ENCODE results near the gene ERAP2. TPM values are rescaled to one million over a fixed set of nuclear protein-coding genes. Genes with fewer than 3 reads are reported as not detected.

Gene ERAP2
- total RNA-seq, 1 experiment from 2014 or later: 4.5 TPM

DNA sequence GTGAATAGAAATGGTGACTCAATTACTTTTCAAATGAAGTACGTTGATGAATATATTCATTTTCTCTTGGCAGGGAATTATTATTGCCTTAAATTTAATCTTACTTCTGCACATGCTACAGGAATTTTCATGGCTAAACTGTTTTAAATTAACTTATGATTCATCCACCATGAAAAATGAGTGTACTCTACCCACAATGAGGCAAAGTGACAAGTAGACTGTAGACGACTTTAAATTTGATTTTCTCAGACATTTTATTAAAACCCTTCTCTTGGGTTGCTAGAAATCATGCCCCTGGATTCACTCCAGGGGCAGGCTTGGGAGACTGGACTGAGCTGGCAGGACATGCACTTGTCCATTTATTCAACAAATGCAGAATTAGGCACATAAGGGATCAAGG lies 23.5 kb upstream of the ERAP2 start:
- Mint-ChIP-seq H3K4me3 (ENCODE audit: unreplicated experiment) (no peak overlapping the region), H3K27ac (ENCODE audit: unreplicated experiment) (no peak overlapping the region), H3K9me3 (ENCODE audit: unreplicated experiment) (no peaks in the 10 kb centered on the region), H3K27me3 (ENCODE audit: insufficient read depth, unreplicated experiment) (peaks cover under 1% of the 10 kb centered on the region), H3K36me3 (ENCODE audit: insufficient read depth, unreplicated experiment) (no peaks in the 10 kb centered on the region), H3K4me1 (ENCODE audit: low read depth, unreplicated experiment) (no peaks in the 10 kb centered on the region)
- ChIA-PET CTCF (no interaction called here), POLR2A (no interaction called here)
- no TSS peak for BruUV-seq (replicated peaks)
- no peak overlapping the region for H3K4me3 ChIP-seq (ENCODE audit: low read depth, low read length)
- intact Hi-C loops (cut with micrococcal nuclease; ENCODE audit: unreplicated experiment): no loop called here
- TF ChIP-seq, protein P1, sequence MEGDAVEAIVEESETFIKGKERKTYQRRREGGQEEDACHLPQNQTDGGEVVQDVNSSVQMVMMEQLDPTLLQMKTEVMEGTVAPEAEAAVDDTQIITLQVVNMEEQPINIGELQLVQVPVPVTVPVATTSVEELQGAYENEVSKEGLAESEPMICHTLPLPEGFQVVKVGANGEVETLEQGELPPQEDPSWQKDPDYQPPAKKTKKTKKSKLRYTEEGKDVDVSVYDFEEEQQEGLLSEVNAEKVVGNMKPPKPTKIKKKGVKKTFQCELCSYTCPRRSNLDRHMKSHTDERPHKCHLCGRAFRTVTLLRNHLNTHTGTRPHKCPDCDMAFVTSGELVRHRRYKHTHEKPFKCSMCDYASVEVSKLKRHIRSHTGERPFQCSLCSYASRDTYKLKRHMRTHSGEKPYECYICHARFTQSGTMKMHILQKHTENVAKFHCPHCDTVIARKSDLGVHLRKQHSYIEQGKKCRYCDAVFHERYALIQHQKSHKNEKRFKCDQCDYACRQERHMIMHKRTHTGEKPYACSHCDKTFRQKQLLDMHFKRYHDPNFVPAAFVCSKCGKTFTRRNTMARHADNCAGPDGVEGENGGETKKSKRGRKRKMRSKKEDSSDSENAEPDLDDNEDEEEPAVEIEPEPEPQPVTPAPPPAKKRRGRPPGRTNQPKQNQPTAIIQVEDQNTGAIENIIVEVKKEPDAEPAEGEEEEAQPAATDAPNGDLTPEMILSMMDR (IDR thresholded peaks at IDR 0.05; ENCODE audit: insufficient read depth in 1 of 2, low read depth in 1 of 2, low read length in 1 of 2, severe bottlenecking in 1 of 2, unreplicated experiment in 1 of 2): no peak
- H3K4me1 ChIP-seq: no peaks in the 10 kb centered on the region
- no peaks in the 10 kb centered on the region for H3K27me3 ChIP-seq (replicated peaks; ENCODE audit: control insufficient read depth, insufficient read depth, low read length)
- H3K36me3 ChIP-seq (ENCODE audit: control insufficient read depth, insufficient read depth, low read length): no peaks in the 10 kb centered on the region
- no peak for DNase-seq
- peaks cover 5% of the 10 kb centered on the region; the same call in 1 of the 2 replicates for H3K9me3 ChIP-seq

DNA sequence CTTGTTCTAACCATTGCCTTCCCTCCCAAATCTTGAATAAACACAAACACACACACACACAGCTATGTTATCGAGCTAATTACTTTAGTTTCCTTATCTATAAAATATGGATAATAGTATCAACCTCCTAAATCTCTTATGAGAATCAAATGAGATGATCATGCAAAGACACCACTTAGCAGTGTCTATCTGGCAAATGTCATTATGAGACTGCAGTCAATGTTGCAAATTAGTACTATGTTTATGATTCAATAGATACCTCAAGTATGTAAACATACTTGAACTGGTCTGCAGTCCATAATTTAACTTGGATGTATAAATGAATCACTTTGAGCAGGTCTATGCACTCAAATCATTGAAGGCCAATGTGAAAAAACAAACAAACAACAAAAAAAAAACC lies 22.2 kb upstream of the ERAP2 start:
- H3K27ac Mint-ChIP-seq (ENCODE audit: unreplicated experiment): no peak overlapping the region
- H3K9me3 Mint-ChIP-seq (ENCODE audit: unreplicated experiment): no peaks in the 10 kb centered on the region
- Histone ChIP-seq H3K4me3 (ENCODE audit: low read depth, low read length) (no peak overlapping the region), H3K9me3 (peaks cover 2% of the 10 kb centered on the region; the same call in 1 of the 2 replicates), H3K27me3 (replicated peaks; ENCODE audit: control insufficient read depth, insufficient read depth, low read length) (no peaks in the 10 kb centered on the region), H3K36me3 (ENCODE audit: control insufficient read depth, insufficient read depth, low read length) (no peaks in the 10 kb centered on the region), H3K4me1 (no peaks in the 10 kb centered on the region)
- no peaks in the 10 kb centered on the region for H3K27me3 Mint-ChIP-seq (ENCODE audit: insufficient read depth, unreplicated experiment)
- no TSS peak for BruUV-seq (replicated peaks)
- TF ChIP-seq, protein P1 (IDR thresholded peaks at IDR 0.05; ENCODE audit: insufficient read depth in 1 of 2, low read depth in 1 of 2, low read length in 1 of 2, severe bottlenecking in 1 of 2, unreplicated experiment in 1 of 2): no peak
- no peak for DNase-seq
- no peaks in the 10 kb centered on the region for H3K4me1 Mint-ChIP-seq (ENCODE audit: low read depth, unreplicated experiment)
- CTCF ChIA-PET: no interaction called here
- intact Hi-C loops (cut with micrococcal nuclease; ENCODE audit: unreplicated experiment): no loop called here
- no peaks in the 10 kb centered on the region for H3K36me3 Mint-ChIP-seq (ENCODE audit: insufficient read depth, unreplicated experiment)
- no peak overlapping the region for H3K4me3 Mint-ChIP-seq (ENCODE audit: unreplicated experiment)
- POLR2A ChIA-PET: no interaction called here

DNA sequence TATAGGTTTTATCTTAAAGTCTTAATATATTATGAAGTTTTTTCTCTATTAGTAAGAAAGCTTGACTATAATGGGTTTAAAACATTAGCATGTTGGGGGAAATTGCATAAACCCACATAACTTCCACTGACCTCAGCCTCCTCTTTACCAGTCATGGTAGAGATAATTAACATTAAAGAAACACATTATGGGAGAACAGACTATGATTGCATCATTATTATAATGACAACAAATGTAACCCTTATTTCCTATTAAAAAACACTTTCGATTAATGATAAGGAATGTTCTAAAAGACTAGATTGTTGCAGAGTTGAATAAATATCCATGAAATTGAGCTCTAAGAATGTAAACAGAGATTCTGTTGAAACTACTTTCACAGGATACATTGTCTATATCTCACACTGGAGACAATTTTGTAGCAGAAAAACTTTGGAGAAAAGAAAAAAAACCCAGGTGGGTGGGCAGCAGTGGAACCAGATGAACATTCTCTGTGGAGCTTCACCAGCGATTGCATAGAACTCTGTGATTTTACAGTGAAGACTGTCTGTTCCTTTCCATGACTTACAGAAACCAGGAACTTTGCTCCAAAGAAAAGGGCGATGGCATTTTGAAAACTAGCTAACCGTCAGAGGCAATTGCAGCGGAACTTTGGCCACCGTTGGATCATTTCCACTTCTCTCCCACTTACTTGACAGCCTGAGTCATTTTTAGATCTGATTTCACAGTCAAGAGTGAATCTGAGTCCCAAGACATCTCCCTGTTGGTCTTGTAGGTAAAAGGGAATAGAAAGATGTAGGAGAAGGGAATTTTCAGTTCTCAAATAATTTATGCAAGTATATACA lies 21.0 kb upstream of the ERAP2 start:
- CTCF ChIA-PET: no interaction called here

More for the DNA sequence above, 21.0 kb upstream of the ERAP2 start:
- TF ChIP-seq, protein P1 (IDR thresholded peaks at IDR 0.05; ENCODE audit: insufficient read depth in 1 of 2, low read depth in 1 of 2, low read length in 1 of 2, severe bottlenecking in 1 of 2, unreplicated experiment in 1 of 2): no peak
- H3K4me1 Mint-ChIP-seq (ENCODE audit: low read depth, unreplicated experiment): no peaks in the 10 kb centered on the region
- no peak overlapping the region for H3K4me3 Mint-ChIP-seq (ENCODE audit: unreplicated experiment)
- no peaks in the 10 kb centered on the region for H3K27me3 Mint-ChIP-seq (ENCODE audit: insufficient read depth, unreplicated experiment)
- H3K36me3 ChIP-seq (ENCODE audit: control insufficient read depth, insufficient read depth, low read length): no peaks in the 10 kb centered on the region
- H3K36me3 Mint-ChIP-seq (ENCODE audit: insufficient read depth, unreplicated experiment): no peaks in the 10 kb centered on the region
- no peaks in the 10 kb centered on the region for H3K9me3 ChIP-seq
- H3K27me3 ChIP-seq (replicated peaks; ENCODE audit: control insufficient read depth, insufficient read depth, low read length): no peaks in the 10 kb centered on the region
- H3K9me3 Mint-ChIP-seq (ENCODE audit: unreplicated experiment): no peaks in the 10 kb centered on the region
- no peak overlapping the region for H3K4me3 ChIP-seq (ENCODE audit: low read depth, low read length)
- POLR2A ChIA-PET: no interaction called here
- H3K4me1 ChIP-seq: no peaks in the 10 kb centered on the region
- BruUV-seq (replicated peaks): no TSS peak
- intact Hi-C loops (cut with micrococcal nuclease; ENCODE audit: unreplicated experiment): no loop called here
- H3K27ac Mint-ChIP-seq (ENCODE audit: unreplicated experiment): no peak overlapping the region
- no peak for DNase-seq
